GM23338 (cell line): ENCODE results near the gene EMC6.

Experiments
- CTCF ChIP-seq, 2 experiments: fragments of 200-600 bp in 1 of 2; sonication (generic) in 1 of 2; conservative IDR thresholded peaks; 2 replicates each; pipeline versions ENCODE4 v1.5.1 to v1.6.1; 2016 to 2017; ENCODE audit warnings: antibody characterized with exemption in 2 of 2, low read depth in 2 of 2, mild to moderate bottlenecking in 2 of 2, moderate library complexity in 1 of 2
- JUNB ChIP-seq: IDR thresholded peaks from one replicate; pipeline ENCODE4 v1.6.1; 2016; ENCODE audit warnings: antibody characterized with exemption; ENCODE audit not compliant: unreplicated experiment
- POLR2AphosphoS5 ChIP-seq: IDR thresholded peaks from 2 replicates; pipeline ENCODE4 v1.6.1; 2016; ENCODE audit warnings: antibody characterized with exemption, low read depth

DNA sequence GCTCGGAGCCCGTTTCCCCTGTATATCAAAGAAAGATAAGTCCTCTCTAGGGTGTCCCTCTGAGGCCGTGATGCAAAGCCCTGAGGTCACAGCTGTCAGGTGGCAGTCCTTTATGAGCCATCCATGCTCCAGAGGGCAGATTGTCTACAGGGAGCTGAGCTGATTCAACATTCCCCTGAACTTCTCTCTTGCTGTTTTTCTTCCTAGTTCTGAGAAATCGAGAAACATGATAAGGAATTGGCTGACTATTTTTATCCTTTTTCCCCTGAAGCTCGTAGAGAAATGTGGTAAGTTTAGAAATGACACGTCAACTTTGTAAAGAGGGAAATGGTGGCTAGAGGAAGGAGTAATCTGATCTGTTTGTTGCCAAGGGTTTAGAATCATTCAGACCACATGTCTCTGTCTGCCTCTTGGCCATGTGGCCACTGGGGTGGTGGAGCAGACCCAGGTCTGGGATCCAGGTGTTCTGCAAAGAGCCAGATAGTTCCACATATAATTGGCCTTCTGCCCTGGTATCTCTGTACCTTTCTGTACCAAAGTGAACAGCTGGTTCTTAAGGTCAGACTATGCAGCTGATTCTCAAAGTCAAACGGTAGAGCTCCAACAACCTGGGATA, 28.5 kb upstream of the EMC6 start:
- TF ChIP-seq JUNB (no peak), CTCF (conservative IDR thresholded peaks at IDR 0.05; ENCODE audit: low read depth in 2 of 2) (no peak), POLR2AphosphoS5 (no peak)
